GM21515 (cell line): ENCODE measurements around the gene CPZ.
"Not testable (repeated sequence)": the region's sequence is repeated elsewhere in the genome, so short reads cannot be mapped to it uniquely, and the experiment has no call there.

Experiments used
- ATAC-seq: cut with Tn5 transposase; IDR thresholded peaks from one replicate; pipeline ENCODE4 v1.9.1; 2021; ENCODE audit not compliant: unreplicated experiment

The CPZ gene

DNA sequence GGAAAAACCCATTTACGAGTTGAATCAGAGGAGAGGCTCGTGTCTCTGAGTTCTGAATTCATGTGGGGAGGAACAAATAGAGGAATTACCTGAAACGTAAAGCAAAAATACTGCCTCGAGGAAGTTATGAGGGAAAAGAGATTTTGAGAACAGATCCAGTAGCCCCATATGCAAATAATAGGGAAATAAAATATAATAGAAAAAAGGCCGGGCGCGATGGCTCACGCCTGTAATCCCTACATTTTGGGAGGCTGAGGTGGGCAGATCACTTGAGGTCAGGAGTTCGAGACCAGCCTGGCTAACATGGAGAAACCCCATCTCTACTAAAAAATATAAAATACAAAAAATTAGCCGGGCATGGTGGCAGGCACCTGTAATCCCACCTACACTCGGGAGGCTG, 42.2 kb downstream of the CPZ start:
- not testable (repeated sequence) for ATAC-seq

DNA sequence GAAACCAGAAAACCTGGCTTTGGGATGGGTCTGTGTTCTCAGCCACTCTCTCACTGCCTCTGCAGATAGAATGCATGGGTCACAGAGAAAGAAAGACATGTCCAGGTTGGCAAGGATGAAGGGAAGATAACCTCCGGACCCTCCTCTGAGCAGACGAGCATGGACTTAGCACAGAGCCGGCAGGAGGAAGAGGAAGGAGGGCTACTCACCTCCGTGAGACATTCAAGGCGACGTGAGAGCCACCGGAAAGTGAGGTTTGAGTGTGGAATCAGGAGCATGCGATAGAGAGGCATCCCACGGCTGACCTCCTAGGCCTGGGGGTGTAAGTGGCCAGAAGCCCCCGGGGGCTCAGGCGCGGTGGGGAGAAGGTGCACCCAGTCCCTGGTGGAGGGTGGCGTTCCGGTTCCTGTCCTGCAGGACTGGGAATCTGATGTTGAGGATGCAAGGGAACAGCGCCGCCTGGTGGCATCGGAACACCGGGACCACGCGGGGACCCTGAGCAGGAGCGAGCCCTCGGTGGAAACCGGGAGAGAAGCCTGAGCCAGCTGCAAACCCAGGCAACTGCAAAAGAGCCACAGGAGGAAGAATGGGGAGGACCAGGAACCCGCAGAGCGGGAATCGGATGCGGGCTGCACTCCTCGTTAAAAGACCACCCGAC, 43.5 kb downstream of the CPZ start:
- ATAC-seq, result not testable (repeated sequence)

- ATAC-seq, result no peak
These were observed 45.0 kb downstream of the CPZ start for GRCh38 chr4:8637456-8637984.

- no peak for ATAC-seq
These were observed 46.5 kb downstream of the CPZ start for GRCh38 chr4:8639021-8639420.

- no peak for ATAC-seq
These were observed 47.5 kb downstream of the CPZ start for GRCh38 chr4:8639777-8640720.

DNA sequence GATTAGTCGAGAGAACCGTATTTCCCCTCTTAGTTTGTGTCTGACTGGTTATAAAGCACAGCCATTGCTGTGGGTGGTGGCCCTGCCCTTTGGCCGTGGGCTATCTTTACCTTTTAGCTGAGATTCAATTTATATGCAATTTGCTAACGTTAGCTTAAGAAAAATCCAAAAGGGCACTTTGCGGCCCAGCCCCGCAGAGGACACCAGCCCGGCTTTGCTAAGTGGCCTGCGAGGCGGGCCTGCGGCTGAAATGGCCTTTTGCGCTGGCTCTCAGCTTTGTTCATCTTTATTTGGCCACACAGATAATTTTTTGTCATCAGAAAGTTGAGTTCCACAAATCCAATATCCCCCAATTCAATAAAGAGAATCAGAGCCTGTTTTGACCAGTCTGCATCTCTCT, 48.3 kb downstream of the CPZ start:
- no peak for ATAC-seq

GRCh38 chr4:8641256-8641655, 48.7 kb downstream of the CPZ start:
- ATAC-seq, result no peak

DNA sequence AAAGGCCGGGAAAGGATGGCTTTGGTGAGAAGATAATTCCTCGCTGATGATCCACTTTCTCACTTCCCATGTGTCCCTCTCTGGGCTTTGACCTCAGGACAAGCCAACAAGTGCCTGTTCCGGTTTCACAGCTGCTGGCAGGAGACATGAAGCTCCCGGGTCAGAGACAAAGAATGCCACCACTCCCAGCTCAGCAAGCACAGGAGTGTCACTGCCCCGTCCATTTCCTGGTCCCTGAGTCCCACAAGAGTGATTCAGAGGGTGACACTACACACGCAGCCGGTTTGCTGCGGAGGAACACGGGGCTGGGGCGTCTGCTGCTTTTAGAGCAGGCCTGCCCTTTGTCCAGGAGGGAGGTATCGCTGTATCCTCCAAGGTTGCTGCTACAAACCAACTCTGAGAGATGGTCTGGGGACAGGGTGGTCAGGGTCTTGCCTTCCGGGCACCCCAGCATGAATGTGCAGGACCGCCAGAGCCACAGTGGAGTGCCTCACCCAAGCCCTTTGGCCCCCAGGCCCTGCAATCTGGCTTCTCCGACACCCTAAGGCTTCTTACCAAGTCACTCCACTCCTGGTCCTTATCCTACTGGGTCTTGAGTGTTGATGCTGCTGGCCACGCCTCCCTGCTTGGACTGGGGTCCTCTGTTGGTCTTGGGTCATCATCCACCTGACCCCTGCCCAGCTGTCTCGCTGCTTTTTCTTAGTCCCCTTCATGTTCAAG, 49.5 kb downstream of the CPZ start:
- ATAC-seq, result no peak

DNA sequence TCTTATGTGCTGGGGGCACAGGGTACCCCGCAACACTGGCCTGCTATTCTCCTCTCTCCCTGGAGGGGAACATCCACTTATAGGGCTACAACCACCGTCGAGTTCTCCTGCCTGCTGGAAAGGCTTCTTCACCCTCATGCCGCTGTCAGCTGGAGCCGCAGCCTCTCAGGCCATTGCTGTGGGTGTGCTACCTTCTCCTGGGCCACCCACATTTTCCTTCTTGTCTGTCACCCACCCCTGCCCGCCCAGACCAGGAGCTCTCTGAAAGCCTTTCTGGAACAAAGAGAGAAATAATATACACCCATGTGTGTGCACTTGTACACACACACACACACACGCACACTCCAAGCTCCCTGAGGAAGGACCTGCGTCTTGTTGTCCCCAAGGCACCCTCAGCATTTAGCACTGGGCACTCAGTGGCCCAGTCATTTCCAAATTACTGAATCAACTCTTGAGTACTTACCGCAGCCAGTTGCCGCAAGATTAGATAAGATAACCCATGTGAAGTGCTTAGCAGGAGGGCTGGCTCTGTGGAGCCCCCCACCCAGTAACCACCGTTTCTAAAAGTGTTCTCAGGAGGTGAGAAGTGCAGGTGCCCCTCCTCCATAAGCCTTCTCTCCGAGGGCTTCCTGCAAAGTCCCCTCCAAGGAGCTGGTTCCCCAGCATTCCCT, 50.2 kb downstream of the CPZ start:
- no peak for ATAC-seq

DNA sequence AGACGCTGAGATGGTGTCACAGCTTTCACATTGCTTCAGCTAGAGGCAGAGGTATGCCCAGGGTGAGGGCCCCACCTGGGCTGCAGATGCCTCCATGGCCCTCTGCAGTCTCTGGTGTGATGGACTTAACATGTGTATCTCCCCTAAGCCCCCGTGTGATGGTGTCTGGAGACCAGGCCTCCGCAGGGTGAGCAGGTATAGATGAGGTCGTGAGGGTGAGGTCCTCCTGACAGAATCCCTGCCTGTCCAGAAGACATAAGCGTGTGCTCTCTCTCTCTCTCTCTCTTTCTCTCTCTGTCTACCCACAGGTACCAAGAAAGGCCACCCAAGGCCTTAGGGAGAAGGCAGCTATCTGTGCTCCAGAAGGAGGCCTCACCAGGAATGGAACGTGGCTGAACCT, 50.9 kb downstream of the CPZ start:
- no peak for ATAC-seq

DNA sequence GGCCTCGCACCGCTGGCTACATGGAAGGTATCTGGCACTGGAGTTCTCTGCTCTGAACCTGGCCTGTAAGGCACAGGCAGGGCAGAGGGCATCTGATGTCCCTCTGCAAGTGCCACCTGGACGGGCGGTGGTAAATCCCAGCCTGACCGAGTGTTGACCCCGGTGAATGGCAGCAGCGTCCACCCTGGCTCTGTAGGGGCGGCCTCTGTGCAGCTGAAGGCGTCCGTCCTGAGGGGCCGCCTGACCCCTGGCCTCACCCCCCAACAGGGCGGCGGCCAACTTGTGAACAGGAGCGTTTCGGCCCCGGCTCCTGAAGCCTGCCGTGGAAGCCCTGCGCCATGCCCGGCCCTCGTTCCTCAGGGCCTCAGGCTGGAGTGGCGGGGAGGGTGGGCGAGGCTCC, 51.4 kb downstream of the CPZ start:
- ATAC-seq, result no peak

DNA sequence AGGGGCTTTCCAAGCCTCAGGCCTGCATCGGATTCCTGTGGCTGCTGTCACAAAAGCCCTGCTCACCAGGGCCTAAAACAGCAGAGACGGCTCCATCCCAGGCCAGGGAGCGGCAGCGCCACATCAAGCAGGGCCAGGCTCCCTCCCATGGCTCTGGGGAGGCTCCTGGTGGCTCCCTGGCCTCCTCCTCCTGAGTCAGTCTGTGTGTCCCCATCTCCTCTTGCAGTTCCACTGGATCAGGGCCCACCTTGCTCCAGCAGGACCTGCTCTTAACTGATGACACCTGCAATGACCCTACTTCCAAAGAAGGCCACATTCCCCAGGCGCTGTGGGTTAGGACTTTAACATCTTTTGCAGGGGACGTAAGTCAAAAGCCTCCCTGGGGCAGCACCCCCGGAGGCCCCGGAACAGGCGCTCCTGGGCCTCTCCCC, 51.9 kb downstream of the CPZ start:
- ATAC-seq, result no peak

DNA sequence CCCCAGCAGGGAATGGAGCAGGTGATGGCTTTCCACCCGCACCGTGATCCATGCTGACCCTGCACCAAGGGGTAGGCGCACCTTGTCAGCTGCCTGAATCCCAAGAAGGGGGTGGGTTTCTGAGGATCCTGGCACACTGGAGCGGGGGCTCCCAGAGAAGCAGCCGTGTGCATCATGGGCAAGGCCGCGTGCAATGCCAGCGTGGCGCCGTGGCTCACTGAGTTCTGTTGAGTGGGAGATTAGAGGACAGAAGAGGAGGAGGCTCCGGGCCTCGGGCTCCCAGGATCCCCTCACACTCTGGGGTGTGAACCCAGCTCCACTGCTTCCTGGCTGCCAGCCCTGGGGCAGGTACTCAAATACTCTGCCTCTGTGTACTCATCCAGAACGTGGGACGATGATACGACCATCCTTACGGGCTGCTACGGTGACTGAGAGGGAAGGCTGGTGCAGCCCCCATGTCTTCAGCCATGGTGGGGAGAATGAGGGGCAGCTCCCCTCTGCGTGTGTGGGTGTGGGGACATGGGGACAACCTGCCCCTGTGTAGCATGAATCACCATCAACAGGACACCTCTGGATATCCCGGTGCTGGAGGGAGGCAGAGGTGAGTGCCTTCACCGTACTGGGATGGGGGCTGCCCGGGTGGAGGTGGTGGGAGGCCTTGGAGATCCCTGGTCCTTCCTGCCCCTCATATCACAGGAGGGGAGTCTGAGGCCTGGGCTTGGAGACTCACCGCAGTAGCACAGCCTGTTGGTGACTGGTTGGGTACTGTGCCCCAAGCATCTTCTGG, 52.6 kb downstream of the CPZ start:
- ATAC-seq, result no peak

DNA sequence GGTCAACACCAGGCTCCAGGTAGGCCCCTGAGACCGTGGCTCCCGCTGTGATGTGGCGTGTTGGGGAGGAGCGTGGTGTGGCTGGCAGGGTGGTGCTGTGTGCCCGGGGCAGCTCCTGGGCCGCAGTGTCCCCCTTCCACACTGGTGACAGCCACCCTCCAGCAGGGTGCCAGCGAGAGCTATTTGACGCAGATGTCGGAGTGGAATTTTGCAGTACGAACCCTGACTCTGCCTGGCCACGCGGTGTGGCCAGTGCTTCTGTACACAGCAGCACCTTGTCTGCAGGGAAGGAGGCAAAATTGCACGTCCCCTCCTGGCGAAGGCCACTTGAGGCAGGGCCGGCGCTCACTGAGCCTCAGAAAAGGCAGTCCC, 53.2 kb downstream of the CPZ start:
- no peak for ATAC-seq

- no peak for ATAC-seq
These were observed 53.9 kb downstream of the CPZ start for GRCh38 chr4:8646296-8647093.

DNA sequence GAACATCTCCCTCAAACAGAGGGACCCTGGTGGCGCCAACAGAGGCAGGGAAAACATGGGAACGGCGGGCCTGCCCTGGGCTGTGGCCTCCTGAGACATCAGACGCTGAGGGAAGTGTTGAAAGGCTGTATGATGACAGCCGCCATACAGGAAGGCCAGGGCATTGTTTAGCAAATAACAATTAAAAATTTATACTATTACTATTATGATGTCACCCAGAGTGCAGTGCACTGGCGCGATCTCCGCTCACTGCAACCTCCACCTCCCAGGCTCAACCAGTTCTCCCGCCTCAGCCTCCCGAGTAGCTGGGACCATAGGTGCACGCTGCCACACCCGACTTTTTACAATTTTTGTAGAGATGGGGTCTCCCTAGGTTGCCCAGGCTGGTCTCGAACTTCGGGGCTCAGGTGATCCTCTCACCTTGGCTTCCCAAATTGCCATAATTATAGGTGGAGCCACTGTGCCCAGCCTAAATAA, 54.6 kb downstream of the CPZ start:
- ATAC-seq, result no peak

DNA sequence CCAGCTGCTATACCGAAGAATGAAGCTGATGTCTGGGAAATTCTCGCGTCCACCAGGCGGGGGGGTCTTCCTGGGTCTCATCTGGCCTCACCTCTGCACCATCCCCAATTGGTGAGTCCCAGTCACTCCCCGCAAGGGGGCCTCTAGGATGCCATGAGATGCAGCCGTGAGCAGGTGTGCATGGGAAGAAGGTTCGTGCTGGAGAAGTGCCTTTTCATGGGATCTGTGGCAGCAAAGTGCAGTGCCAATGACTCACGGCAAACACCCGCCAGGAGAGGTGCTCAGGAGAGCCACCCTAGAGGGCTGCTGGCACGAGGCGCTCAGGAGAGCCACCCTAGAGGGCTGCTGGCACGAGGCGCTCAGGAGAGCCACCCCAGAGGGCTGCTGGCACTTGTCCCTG, 55.1 kb downstream of the CPZ start:
- ATAC-seq, result no peak

DNA sequence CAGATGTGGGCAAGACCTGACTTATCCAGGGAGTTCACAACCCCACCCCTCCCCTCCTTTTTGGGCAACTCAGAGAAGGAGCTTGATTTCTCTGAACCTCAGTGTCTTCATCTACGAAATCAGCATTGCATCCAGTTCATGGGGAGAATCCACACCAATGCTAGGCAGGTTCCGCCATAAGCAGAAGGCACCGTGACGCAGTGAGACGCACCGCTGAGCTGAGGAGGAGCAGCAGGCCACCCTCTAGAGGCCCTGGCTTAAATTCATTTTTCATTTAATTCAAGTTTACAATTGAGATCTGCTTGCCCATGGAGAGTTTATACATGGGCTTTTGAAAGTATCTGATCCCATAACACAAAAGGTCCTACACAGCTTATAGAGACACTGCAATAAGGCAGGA, 55.7 kb downstream of the CPZ start:
- no peak for ATAC-seq
